Nephron progenitor cell (in vitro differentiated cells): Measurements from ENCODE around the gene PAQR5.
"Not testable (repeated sequence)": the region's sequence is repeated elsewhere in the genome, so short reads cannot be mapped to it uniquely, and the experiment has no call there.

Experiments
- DNase-seq: peaks from one replicate; pipeline ENCODE4 v3.0.0; 2021
- H3K27ac Mint-ChIP-seq: 2 replicates; pipeline ENCODE4 v1.8.0; 2021; ENCODE audit warnings: mild to moderate bottlenecking, moderate library complexity, mixed read lengths
- H3K27me3 Mint-ChIP-seq: 2 replicates; pipeline ENCODE4 v1.8.0; 2021; ENCODE audit warnings: mild to moderate bottlenecking, low read depth, mixed read lengths; ENCODE audit not compliant: poor library complexity
- H3K36me3 Mint-ChIP-seq: 2 replicates; pipeline ENCODE4 v1.8.0; 2021; ENCODE audit warnings: low read depth, mixed read lengths
- H3K4me1 Mint-ChIP-seq: 2 replicates; pipeline ENCODE4 v1.8.0; 2021; ENCODE audit warnings: mixed read lengths
- H3K4me3 Mint-ChIP-seq: 2 replicates; pipeline ENCODE4 v1.8.0; 2021; ENCODE audit warnings: mild to moderate bottlenecking, moderate library complexity, mixed read lengths
- H3K9me3 Mint-ChIP-seq: 2 replicates; pipeline ENCODE4 v1.8.0; 2021; ENCODE audit warnings: mild to moderate bottlenecking, moderate library complexity, mixed read lengths
- CTCF ChIP-seq: fragments of 200-600 bp; sonication (generic); IDR thresholded peaks from 2 replicates; pipeline ENCODE4 v1.5.0; 2021; ENCODE audit warnings: antibody characterized with exemption

Gene PAQR5

DNA sequence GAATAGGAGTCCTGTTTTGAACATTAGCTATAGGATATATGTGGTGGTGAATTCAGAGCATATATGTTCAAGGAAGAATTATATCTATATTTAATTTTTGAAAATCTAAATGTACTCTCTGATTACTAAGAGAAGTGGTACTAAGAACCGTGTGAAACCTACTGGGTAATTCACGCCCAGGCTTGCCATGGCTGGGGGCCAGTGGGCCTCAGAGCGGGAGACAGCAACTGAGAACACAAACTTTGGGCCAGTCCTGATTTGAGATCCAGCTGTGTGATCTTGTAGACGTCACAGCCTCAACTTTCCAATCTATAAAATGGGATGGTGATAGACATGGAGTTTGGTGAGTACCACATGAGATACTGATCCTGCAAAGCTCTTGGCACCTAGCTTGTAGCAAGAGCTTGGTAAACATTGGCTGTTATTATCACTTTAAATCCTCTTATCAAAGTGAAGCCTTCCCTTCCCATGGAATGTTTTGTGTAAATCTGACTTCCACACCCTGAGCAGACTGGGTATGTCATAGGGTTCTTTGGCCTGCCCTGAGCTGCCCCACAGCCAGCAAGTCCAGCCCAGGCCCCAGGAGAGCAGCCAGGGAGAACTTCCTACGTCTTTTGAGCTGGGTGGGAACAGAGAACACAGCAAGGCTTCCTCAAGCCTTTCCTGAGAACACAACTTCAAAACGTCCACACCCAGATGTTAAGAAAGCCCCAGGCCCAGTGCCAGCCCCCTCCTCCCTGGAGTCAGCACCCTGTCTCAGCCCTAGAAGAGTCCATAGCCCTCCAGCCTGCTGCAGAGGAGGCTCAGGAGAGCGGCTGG, 8.2 kb upstream of the PAQR5 start:
- H3K9me3 Mint-ChIP-seq: no peaks in the 10 kb centered on the region
- no peak for DNase-seq
- H3K27me3 Mint-ChIP-seq: peaks cover 14% of the 10 kb centered on the region
- H3K36me3 Mint-ChIP-seq: no peaks in the 10 kb centered on the region
- no peak overlapping the region for H3K4me3 Mint-ChIP-seq
- peaks cover 18% of the 10 kb centered on the region for H3K4me1 Mint-ChIP-seq
- no peak for TF ChIP-seq CTCF
- no peak overlapping the region for H3K27ac Mint-ChIP-seq

- Mint-ChIP-seq H3K27me3 (peaks cover 24% of the 10 kb centered on the region), H3K4me1 (peaks cover 18% of the 10 kb centered on the region)
- H3K9me3 Mint-ChIP-seq, H3K27ac Mint-ChIP-seq, H3K36me3 Mint-ChIP-seq, H3K4me3 Mint-ChIP-seq, DNase-seq: not testable (repeated sequence)
Measured at GRCh38 chr15:69291651-69292050, 7.1 kb upstream of the PAQR5 start.

DNA sequence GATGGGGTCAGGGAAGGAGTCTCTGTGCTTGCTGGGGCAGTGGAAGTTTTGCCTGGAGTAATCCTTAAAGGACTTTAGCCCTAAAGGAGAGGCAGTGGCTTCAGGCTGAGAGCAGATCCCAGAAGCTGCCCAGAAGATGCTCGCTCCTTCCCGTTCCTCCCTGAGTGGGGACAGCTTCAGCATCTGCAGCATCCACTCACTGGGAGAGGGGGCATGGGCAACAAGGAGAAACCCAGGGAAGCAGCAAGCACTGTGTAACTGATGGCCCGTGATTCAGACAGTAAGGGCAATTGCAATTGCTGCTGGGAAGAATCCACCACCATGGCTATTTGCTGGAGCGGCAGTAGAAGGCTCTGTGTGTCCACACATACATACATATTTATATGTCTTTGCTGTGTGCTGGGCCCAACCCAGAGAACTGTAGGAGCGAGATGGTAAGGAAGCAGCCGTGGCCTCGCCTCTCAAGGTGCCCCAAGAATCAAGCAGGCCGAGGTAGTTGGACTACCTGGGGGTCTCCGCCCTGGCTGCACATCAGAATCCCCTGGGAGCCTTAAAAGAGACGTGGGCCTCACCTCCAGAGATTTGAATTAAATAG, 5.8 kb upstream of the PAQR5 start:
- Mint-ChIP-seq H3K27me3 (peaks cover 33% of the 10 kb centered on the region), H3K4me1 (peaks cover 18% of the 10 kb centered on the region), H3K4me3 (no peak overlapping the region), H3K36me3 (no peaks in the 10 kb centered on the region), H3K9me3 (no peaks in the 10 kb centered on the region), H3K27ac (no peak overlapping the region)
- TF ChIP-seq CTCF: no peak
- DNase-seq: no peak

DNA sequence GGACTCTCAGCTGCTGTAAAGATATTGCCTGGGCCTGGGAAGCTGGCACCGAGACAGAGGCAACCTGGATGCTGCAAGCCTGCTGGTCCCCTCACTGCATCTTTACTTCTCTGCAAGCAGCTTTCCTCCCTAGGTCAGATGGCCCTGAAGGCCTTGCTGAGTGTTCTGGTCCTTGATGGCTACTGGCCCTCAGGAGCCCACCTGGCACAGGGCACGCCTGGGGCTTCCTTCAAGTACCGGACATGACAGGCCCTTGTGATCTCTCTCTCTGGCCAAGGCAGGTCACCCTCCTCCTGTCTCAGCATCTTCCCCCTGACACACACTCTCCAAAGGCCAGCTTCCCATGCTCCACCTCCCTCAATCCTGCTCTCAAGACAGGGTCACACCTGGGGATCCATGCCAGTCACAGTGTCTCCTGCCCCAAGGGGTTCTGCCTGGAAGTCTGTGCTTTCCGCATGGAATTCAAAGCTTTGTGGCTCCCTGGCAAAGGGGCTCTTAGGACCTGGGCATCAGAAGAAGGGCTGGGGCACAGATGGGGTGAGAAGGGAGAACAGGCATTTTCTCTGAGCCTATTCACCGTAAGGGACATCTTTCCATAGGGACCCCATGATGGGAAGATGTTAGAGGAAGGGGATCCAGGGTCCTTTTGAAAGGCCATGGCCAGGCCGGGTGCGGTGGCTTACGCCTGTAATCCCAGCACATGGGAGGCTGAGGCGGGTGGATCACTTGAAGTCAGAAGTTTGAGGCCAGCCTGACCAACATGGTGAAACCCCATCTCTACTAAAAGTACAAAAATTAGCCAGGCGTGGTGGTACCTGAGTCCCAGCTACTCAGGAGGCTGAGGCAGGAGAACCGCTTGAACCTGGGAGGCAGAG, 4.7 kb upstream of the PAQR5 start:
- peaks cover 10% of the 10 kb centered on the region for H3K4me1 Mint-ChIP-seq
- no peak overlapping the region for H3K4me3 Mint-ChIP-seq
- DNase-seq: no peak
- H3K27ac Mint-ChIP-seq: no peak overlapping the region
- H3K36me3 Mint-ChIP-seq: no peaks in the 10 kb centered on the region
- peaks cover 41% of the 10 kb centered on the region for H3K27me3 Mint-ChIP-seq
- no peak for TF ChIP-seq CTCF
- no peaks in the 10 kb centered on the region for H3K9me3 Mint-ChIP-seq

- Mint-ChIP-seq H3K4me3 (no peak overlapping the region), H3K27ac (no peak overlapping the region), H3K36me3 (no peaks in the 10 kb centered on the region), H3K27me3 (peaks cover 59% of the 10 kb centered on the region), H3K4me1 (peaks cover 6% of the 10 kb centered on the region), H3K9me3 (no peaks in the 10 kb centered on the region)
- no peak for TF ChIP-seq CTCF
- no peak for DNase-seq
Measured at GRCh38 chr15:69296606-69297005, 2.1 kb upstream of the PAQR5 start.

DNA sequence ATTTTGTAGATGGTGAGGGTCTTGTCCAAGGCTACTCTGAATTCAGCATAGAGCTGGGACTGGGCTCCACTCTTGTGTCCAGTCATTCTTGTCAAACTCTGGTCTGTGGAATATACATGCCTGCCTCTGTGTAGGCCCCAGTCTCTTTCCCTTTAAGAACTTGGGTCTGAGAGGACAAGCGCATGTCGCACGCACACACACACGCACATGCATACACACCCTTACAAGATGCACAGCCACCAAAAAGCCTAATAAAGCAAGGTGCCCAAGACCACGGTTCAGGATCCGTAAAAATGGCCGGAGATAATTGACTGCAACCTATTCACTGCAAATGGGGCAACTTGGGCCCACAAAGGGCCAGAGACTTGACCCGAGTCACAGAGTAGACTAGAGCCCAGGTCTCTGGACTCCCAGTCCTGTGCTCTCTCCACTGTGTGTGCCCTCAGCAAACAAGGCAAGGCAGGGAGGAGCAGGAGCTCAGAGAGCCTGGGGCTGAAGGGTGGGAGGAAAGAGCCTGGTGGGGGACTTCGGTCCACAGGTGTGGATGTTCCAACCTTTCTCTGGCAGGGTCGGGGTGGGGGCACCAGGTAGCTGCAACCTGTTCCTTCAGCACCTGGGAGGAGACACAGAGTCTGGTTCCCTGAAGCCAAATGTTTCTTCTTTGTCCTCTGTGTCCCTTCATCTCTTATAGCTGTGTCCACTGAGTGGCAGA, 914 bp upstream of the PAQR5 start:
- DNase-seq: no peak
- Mint-ChIP-seq H3K36me3 (no peaks in the 10 kb centered on the region), H3K4me3 (peak overlapping the region; percentile 77), H3K27me3 (peaks cover 66% of the 10 kb centered on the region), H3K9me3 (no peaks in the 10 kb centered on the region), H3K4me1 (peaks cover 6% of the 10 kb centered on the region), H3K27ac (no peak overlapping the region)
- no peak for TF ChIP-seq CTCF
